ENCODE results near the gene ABHD16A. TPM values are rescaled to one million over a fixed set of nuclear protein-coding genes. Genes with fewer than 3 reads are reported as not detected.

ABHD16A gene
- total and polyA plus RNA-seq, 2 donors (not counting 3 experiments of a cell fraction or from before 2014, with no cell fraction given): 48.9 to 60.3 TPM

DNA sequence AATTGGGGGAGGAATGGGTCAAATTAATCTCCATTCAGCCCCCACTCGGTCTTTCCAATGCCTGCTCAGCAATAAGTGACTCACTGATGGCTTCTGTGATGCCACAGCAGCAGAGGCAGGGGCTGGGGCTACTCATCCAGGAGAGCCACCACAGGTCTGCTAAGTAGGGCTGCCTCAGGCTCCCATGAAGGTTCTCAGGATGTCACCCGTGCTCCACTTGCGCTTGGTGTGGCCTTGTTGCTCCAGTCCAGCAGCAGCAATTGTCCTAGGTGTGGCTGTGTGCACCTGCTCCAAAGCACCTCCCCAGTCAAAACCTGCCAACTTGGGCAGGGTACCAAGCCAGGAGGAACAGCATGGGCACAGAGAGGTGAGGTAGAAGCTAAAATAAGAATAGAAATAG is 19.0 kb upstream of the ABHD16A start:
- H3K79me2 ChIP-seq (ENCODE audit: control insufficient read depth, insufficient read depth, low read length): no peaks in the 10 kb centered on the region
- H3K4me1 ChIP-seq (ENCODE audit: control insufficient read depth, extremely low read depth, insufficient read depth, low read length): peaks cover 13% of the 10 kb centered on the region
- H3K27ac ChIP-seq (ENCODE audit: insufficient read depth, low read depth, low read length): no peak overlapping the region
- H3K9me3 ChIP-seq (replicated peaks; ENCODE audit: control insufficient read depth, insufficient read depth, low read length): no peaks in the 10 kb centered on the region
- DNase-seq (ENCODE audit: low read depth, low spot score): no peak
- dilution Hi-C loops (cut with MboI; ENCODE audit: extremely low pct_ligation_motif_present, low sequenced_read_pairs): no loop called here
- H3K9me1 ChIP-seq (replicated peaks; ENCODE audit: control insufficient read depth, extremely low read depth, insufficient read depth, low read length): no peaks in the 10 kb centered on the region
- H3K27me3 ChIP-seq (ENCODE audit: control insufficient read depth in 2 of 2, insufficient read depth in 2 of 2, low read length in 2 of 2): peaks cover 0 to 2% of the 10 kb centered on the region in 2 experiments
- no TSS peak for BruUV-seq (replicated peaks)
- intact Hi-C loops (cut with micrococcal nuclease): no loop called here
- TF ChIP-seq POLR2A (IDR thresholded peaks at IDR 0.05; ENCODE audit: low read depth, low read length) (no peak), EZH2 (IDR thresholded peaks at IDR 0.05; ENCODE audit: borderline replicate concordance, low read depth, low read length, severe bottlenecking) (no peak), FOS (IDR thresholded peaks at IDR 0.05; ENCODE audit: borderline replicate concordance, insufficient read depth, low read length) (no peak), GATA2 (IDR thresholded peaks at IDR 0.05; ENCODE audit: insufficient read depth, insufficient read length, low read depth, low read length) (no peak), JUN (IDR thresholded peaks at IDR 0.05; ENCODE audit: borderline replicate concordance, insufficient read depth, insufficient read length, low read depth) (no peak), MYC (IDR thresholded peaks at IDR 0.05; ENCODE audit: low read depth, low read length) (no peak), POLR2AphosphoS5 (IDR thresholded peaks at IDR 0.05; ENCODE audit: insufficient read depth, low read depth, low read length) (no peak)
- TF ChIP-seq, protein P1, sequence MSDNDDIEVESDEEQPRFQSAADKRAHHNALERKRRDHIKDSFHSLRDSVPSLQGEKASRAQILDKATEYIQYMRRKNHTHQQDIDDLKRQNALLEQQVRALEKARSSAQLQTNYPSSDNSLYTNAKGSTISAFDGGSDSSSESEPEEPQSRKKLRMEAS (IDR thresholded peaks at IDR 0.05; ENCODE audit: insufficient read depth, insufficient read length): no peak
- TF ChIP-seq, protein P2, sequence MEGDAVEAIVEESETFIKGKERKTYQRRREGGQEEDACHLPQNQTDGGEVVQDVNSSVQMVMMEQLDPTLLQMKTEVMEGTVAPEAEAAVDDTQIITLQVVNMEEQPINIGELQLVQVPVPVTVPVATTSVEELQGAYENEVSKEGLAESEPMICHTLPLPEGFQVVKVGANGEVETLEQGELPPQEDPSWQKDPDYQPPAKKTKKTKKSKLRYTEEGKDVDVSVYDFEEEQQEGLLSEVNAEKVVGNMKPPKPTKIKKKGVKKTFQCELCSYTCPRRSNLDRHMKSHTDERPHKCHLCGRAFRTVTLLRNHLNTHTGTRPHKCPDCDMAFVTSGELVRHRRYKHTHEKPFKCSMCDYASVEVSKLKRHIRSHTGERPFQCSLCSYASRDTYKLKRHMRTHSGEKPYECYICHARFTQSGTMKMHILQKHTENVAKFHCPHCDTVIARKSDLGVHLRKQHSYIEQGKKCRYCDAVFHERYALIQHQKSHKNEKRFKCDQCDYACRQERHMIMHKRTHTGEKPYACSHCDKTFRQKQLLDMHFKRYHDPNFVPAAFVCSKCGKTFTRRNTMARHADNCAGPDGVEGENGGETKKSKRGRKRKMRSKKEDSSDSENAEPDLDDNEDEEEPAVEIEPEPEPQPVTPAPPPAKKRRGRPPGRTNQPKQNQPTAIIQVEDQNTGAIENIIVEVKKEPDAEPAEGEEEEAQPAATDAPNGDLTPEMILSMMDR (IDR thresholded peaks at IDR 0.05; ENCODE audit: extremely low read depth in 1 of 2, insufficient read depth in 1 of 2, low read depth in 1 of 2, low read length in 2 of 2): no peak
- H3K36me3 ChIP-seq (ENCODE audit: control insufficient read depth in 2 of 2, extremely low read depth in 1 of 2, insufficient read depth in 2 of 2, low read length in 2 of 2): peaks cover 0 to 10% of the 10 kb centered on the region in 2 experiments
- no peaks in the 10 kb centered on the region for H4K20me1 ChIP-seq (replicated peaks; ENCODE audit: control insufficient read depth, extremely low read depth, insufficient read depth, low read length)
- ChIA-PET CTCF (interaction anchor here (1.5 kb wide), 1 partner anchor 8 kb away, joined by 4 read pairs; no protein-coding TSS in a partner anchor), POLR2A (interaction anchor here (1.0 kb wide), 1 partner anchor 105 kb away, joined by 3 read pairs; the partner anchor contains the start of gene HSPA1B)
- no peak overlapping the region for H3K4me3 ChIP-seq (replicated peaks in 1 of 3; ENCODE audit: insufficient read depth in 1 of 3, low read depth in 1 of 3, low read length in 3 of 3)
- no peak overlapping the region for H2AFZ ChIP-seq (ENCODE audit: low read depth, low read length)
- no peak overlapping the region for H3K4me2 ChIP-seq (ENCODE audit: insufficient read depth, low read length)
- no peak for FAIRE-seq
- H3K9ac ChIP-seq (replicated peaks; ENCODE audit: extremely low read depth, insufficient read depth, low read length): no peak overlapping the region
